RWPE2 (cell line): Measurements from ENCODE around the gene PRKAR1A.
A peak's percentile ranks its signal among the peaks of the same experiment; 100 is the strongest.

ENCODE experiments used
- ATAC-seq: fragments of 200-7000 bp; cut with Tn5 transposase; 3 replicates; pipeline ENCODE4 v1.9.1; 2021; ENCODE audit warnings: low read depth
- DNase-seq: peaks from one replicate; pipeline ENCODE4 v3.0.0-alpha.2; 2020; ENCODE audit warnings: low spot score
- H3K27ac ChIP-seq: fragments of 450-650 bp; 2 replicates; pipeline ENCODE4 v1.5.1; 2017; ENCODE audit warnings: mild to moderate bottlenecking; ENCODE audit not compliant: poor library complexity, severe bottlenecking
- H3K27me3 ChIP-seq: fragments of 250-450 bp; sonication (Bioruptor Pico); 2 replicates; pipeline ENCODE4 v1.5.1; 2021; ENCODE audit warnings: mild to moderate bottlenecking, moderate library complexity; ENCODE audit not compliant: insufficient read depth, poor library complexity, severe bottlenecking
- H3K36me3 ChIP-seq: fragments of 250-450 bp; sonication (Bioruptor Pico); 2 replicates; pipeline ENCODE4 v1.5.1; 2020; ENCODE audit warnings: low read depth, mild to moderate bottlenecking, moderate library complexity
- H3K4me1 ChIP-seq: fragments of 250-450 bp; sonication (Bioruptor Pico); 2 replicates; pipeline ENCODE4 v1.5.1; 2021; ENCODE audit warnings: mild to moderate bottlenecking, moderate library complexity; ENCODE audit not compliant: insufficient read depth, poor library complexity, severe bottlenecking
- H3K4me3 ChIP-seq: fragments of 250-450 bp; sonication (Bioruptor Pico); 2 replicates; pipeline ENCODE4 v1.5.1; 2021; ENCODE audit warnings: mild to moderate bottlenecking, moderate library complexity; ENCODE audit not compliant: severe bottlenecking
- H3K9me3 ChIP-seq: fragments of 250-450 bp; sonication (Bioruptor Pico); 2 replicates; pipeline ENCODE4 v1.5.1; 2021; ENCODE audit warnings: mild to moderate bottlenecking, moderate library complexity; ENCODE audit not compliant: severe bottlenecking
- CTCF ChIP-seq: fragments of 450-650 bp; IDR thresholded peaks from one replicate; pipeline ENCODE4 v1.5.1; 2017; ENCODE audit warnings: mild to moderate bottlenecking, moderate library complexity; ENCODE audit not compliant: poor library complexity, severe bottlenecking

Gene PRKAR1A

GRCh38 chr17:68539548-68540467 lies 27.6 kb downstream of the PRKAR1A start:
- no peaks in the 10 kb centered on the region for H3K27me3 ChIP-seq
- TF ChIP-seq CTCF = peak; percentile 32
- ATAC-seq (no peak), DNase-seq (no peak)
- H3K36me3 ChIP-seq = peaks cover 21% of the 10 kb centered on the region
- H3K4me1 ChIP-seq = peaks cover 4% of the 10 kb centered on the region
- no peak overlapping the region for H3K4me3 ChIP-seq
- no peak overlapping the region for H3K27ac ChIP-seq
- no peaks in the 10 kb centered on the region for H3K9me3 ChIP-seq

- H3K4me3 ChIP-seq = no peak overlapping the region
- TF ChIP-seq CTCF = no peak
- ATAC-seq (no peak), DNase-seq (no peak)
- peaks cover 4% of the 10 kb centered on the region for H3K4me1 ChIP-seq
- H3K36me3 ChIP-seq = peaks cover 12% of the 10 kb centered on the region
- no peaks in the 10 kb centered on the region for H3K27me3 ChIP-seq
- H3K9me3 ChIP-seq = no peaks in the 10 kb centered on the region
- no peak overlapping the region for H3K27ac ChIP-seq
These were observed 28.8 kb downstream of the PRKAR1A start for GRCh38 chr17:68540981-68541380.

GRCh38 chr17:68541816-68542215 lies 29.6 kb downstream of the PRKAR1A start:
- ATAC-seq (no peak), DNase-seq (no peak)
- no peak for TF ChIP-seq CTCF
- Histone ChIP-seq H3K9me3 (no peaks in the 10 kb centered on the region), H3K36me3 (peaks cover 7% of the 10 kb centered on the region), H3K27ac (peak overlapping the region; percentile 38), H3K4me1 (peaks cover 4% of the 10 kb centered on the region), H3K4me3 (no peak overlapping the region), H3K27me3 (no peaks in the 10 kb centered on the region)

- Histone ChIP-seq H3K4me3 (no peak overlapping the region), H3K27ac (peak overlapping the region; percentile 38), H3K36me3 (peaks cover 7% of the 10 kb centered on the region), H3K4me1 (peaks cover 4% of the 10 kb centered on the region), H3K9me3 (no peaks in the 10 kb centered on the region), H3K27me3 (no peaks in the 10 kb centered on the region)
- peak; percentile 75 for ATAC-seq
- DNase-seq = no peak
- no peak for TF ChIP-seq CTCF
These were observed 30.7 kb downstream of the PRKAR1A start for GRCh38 chr17:68542698-68543463.
